GM12878 (cell line): Measurements from ENCODE around the gene C18orf54.

Experiments used
- NFXL1 ChIP-seq: fragments of 450-650 bp; IDR thresholded peaks from 2 replicates; pipeline ENCODE4 v1.6.1; 2017; ENCODE audit warnings: antibody characterized with exemption, mild to moderate bottlenecking, borderline replicate concordance
- POLR2AphosphoS5 ChIP-seq: IDR thresholded peaks from 2 replicates; pipeline ENCODE4 v1.6.1; 2011; ENCODE audit warnings: mild to moderate bottlenecking, low read length, inconsistent platforms
- TF ChIP-seq, protein P1 (sequence below): IDR thresholded peaks from 2 replicates; pipeline ENCODE4 v1.6.1; 2011; ENCODE audit warnings: low read depth, mild to moderate bottlenecking, low read length, moderate library complexity, borderline replicate concordance; ENCODE audit errors: extremely low read depth
- TF ChIP-seq, protein P2 (sequence below), 3 experiments: IDR thresholded peaks in 2 of 3; conservative IDR thresholded peaks in 1 of 3; 2 replicates each; pipeline ENCODE4 v1.5.1; 2011; ENCODE audit warnings: low read depth in 3 of 3, low read length in 3 of 3, mild to moderate bottlenecking in 3 of 3, control low read depth in 2 of 3, moderate library complexity in 2 of 3, inconsistent platforms in 1 of 3, mixed read lengths in 1 of 3; ENCODE audit not compliant: control insufficient read depth in 2 of 3, insufficient read depth in 1 of 3; ENCODE audit errors: extremely low read depth in 1 of 3
- TF ChIP-seq, protein P3 (sequence below): IDR thresholded peaks from 2 replicates; pipeline ENCODE4 v1.6.1; 2012; ENCODE audit warnings: low read depth, low read length, improper control_type of control experiment

DNA sequence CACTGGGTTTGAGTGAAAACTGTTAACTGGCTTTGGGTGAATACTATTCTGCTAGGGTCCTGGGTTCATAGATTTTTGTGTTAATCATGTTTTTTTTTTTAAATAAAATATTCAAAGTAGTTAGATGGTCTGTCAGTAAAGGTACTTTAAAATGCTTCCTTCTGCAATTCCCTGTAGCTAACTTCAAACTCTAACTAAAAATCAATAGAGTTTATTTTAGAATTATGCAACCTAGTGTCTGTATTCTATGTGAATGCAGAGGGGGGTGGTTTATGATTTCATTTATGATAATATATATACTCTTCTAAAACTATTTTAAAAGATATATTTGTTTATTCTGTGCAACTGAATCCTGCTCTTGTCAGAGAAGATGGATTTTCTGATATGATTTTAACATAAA is 27.9 kb upstream of the C18orf54 start:
- TF ChIP-seq, protein P1, sequence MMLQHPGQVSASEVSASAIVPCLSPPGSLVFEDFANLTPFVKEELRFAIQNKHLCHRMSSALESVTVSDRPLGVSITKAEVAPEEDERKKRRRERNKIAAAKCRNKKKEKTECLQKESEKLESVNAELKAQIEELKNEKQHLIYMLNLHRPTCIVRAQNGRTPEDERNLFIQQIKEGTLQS: no peak
- TF ChIP-seq, protein P2, sequence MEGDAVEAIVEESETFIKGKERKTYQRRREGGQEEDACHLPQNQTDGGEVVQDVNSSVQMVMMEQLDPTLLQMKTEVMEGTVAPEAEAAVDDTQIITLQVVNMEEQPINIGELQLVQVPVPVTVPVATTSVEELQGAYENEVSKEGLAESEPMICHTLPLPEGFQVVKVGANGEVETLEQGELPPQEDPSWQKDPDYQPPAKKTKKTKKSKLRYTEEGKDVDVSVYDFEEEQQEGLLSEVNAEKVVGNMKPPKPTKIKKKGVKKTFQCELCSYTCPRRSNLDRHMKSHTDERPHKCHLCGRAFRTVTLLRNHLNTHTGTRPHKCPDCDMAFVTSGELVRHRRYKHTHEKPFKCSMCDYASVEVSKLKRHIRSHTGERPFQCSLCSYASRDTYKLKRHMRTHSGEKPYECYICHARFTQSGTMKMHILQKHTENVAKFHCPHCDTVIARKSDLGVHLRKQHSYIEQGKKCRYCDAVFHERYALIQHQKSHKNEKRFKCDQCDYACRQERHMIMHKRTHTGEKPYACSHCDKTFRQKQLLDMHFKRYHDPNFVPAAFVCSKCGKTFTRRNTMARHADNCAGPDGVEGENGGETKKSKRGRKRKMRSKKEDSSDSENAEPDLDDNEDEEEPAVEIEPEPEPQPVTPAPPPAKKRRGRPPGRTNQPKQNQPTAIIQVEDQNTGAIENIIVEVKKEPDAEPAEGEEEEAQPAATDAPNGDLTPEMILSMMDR (IDR thresholded peaks at IDR 0.05 in 2 of 3, conservative IDR thresholded peaks at IDR 0.05 in 1 of 3; ENCODE audit: control insufficient read depth in 2 of 3, extremely low read depth in 1 of 3, insufficient read depth in 1 of 3, low read depth in 3 of 3, low read length in 3 of 3): no peak
- TF ChIP-seq POLR2AphosphoS5 (no peak), NFXL1 (no peak)
- TF ChIP-seq, protein P3, sequence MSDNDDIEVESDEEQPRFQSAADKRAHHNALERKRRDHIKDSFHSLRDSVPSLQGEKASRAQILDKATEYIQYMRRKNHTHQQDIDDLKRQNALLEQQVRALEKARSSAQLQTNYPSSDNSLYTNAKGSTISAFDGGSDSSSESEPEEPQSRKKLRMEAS: no peak
